Uterus (tissue), 2 donors: ENCODE results near the gene TRIM37.

Experiments
- CTCF ChIP-seq, 4 experiments: fragments of 200-600 bp in 2 of 4; fragments of 450-650 bp in 2 of 4; sonication (generic) in 2 of 4; IDR thresholded peaks; one replicate each; pipeline ENCODE4 v1.5.1; 2016 to 2019; ENCODE audit warnings: antibody characterized with exemption in 4 of 4, mild to moderate bottlenecking in 2 of 4, moderate library complexity in 1 of 4
- POLR2A ChIP-seq, 2 donors: fragments of 450-650 bp; IDR thresholded peaks; one replicate each; pipeline ENCODE4 v1.6.1; 2016; ENCODE audit warnings: antibody characterized with exemption in 2 of 2, mild to moderate bottlenecking in 1 of 2, moderate library complexity in 1 of 2

DNA sequence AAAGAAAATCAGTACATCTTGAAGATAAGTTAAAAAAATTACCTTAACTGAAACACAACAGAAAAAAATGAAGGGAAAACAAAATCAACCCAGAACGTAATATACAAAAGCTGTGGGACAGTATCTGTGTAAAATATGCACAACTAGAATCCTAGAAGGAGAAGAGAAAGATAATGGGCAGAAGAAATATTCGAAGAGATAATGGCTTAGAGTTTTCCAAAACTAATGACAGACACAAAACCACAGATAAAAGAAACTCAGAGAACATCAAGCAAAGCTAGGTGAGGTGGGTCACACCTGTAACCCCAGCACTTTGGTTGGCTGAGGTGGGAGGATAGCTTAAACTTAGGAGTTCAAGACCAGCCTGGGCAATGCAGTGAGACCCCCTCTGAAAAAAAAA is 117.1 kb downstream of the TRIM37 start:
- TF ChIP-seq CTCF (IDR thresholded peaks at IDR 0.05) (no peak), POLR2A (IDR thresholded peaks at IDR 0.05) (no peak)
